ENCODE measurements around the gene CD46.
"Not testable (repeated sequence)": the region's sequence is repeated elsewhere in the genome, so short reads cannot be mapped to it uniquely, and the experiment has no call there.

- TF ChIP-seq SUZ12 (IDR thresholded peaks at IDR 0.05); BHLHE40 (IDR thresholded peaks at IDR 0.05; ENCODE audit: borderline replicate concordance); FOXK2 (IDR thresholded peaks at IDR 0.05); SP1 (IDR thresholded peaks at IDR 0.05); FOXM1 (IDR thresholded peaks at IDR 0.05; ENCODE audit: borderline replicate concordance); CTBP1 (IDR thresholded peaks at IDR 0.05; ENCODE audit: borderline replicate concordance); NFRKB (IDR thresholded peaks at IDR 0.05); L3MBTL2 (conservative IDR thresholded peaks at IDR 0.05); HDGF (IDR thresholded peaks at IDR 0.05; ENCODE audit: borderline replicate concordance); ZNF384 (IDR thresholded peaks at IDR 0.05); PKNOX1 (IDR thresholded peaks at IDR 0.05): not testable (repeated sequence)
These were observed 428 bp upstream of the CD46 start for GRCh38 chr1:207751463-207751789.

Data from HEK293T (cell line).